Measurements from ENCODE around the gene IL4R. TPM values are rescaled to one million over a fixed set of nuclear protein-coding genes. Genes with fewer than 3 reads are reported as not detected.

Gene IL4R
- total RNA-seq, 1 experiment from 2014 or later = 29.6 TPM

DNA sequence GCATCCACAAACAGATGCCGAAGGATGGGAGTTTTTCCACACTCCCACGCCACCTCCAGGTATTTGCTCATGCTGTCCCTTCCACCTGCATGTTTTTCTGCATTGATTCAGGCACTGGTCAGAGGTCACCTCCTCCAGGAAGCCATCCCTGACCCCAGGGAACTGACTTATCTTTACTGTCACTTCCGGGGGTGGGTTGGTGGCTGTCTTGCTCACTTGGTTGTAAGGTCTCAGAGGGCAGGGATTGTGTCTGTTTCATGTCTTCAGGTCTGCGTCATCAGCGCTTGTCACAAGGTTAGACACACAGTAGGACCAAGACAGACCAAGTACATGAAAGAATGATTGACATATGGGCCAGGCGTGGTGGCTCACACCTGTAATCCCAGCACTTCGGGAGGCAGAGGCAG, 1.9 kb upstream of the IL4R start:
- no peaks in the 10 kb centered on the region for H3K9me2 ChIP-seq (ENCODE audit: insufficient read depth)
- CTCF ChIA-PET = no interaction called here
- peaks cover 29% of the 10 kb centered on the region for H3K79me2 ChIP-seq (ENCODE audit: insufficient read depth, low read length)
- no peak overlapping the region for H3K4me3 ChIP-seq (replicated peaks in 1 of 2; ENCODE audit: low read depth in 1 of 2, low read length in 2 of 2)
- no peak overlapping the region for H3K27ac ChIP-seq (ENCODE audit: low read depth, low read length)
- no peaks in the 10 kb centered on the region for H3K36me3 ChIP-seq (ENCODE audit: control insufficient read depth in 1 of 2, insufficient read depth in 2 of 2, low read length in 2 of 2)
- no peak overlapping the region for H3K9ac ChIP-seq (ENCODE audit: low read length)
- no peak for ATAC-seq
- no TSS peak for BruUV-seq (replicated peaks)
- no peaks in the 10 kb centered on the region for H4K20me1 ChIP-seq (ENCODE audit: insufficient read depth)
- no peak for DNase-seq (ENCODE audit: low read depth, low spot score)
- H3K4me2 ChIP-seq (ENCODE audit: low read length) = peak overlapping the region; percentile 9; the same call in 1 of the 2 replicates
- TF ChIP-seq RAD21 (IDR thresholded peaks at IDR 0.05; ENCODE audit: low read depth) (no peak), CTCF (IDR thresholded peaks at IDR 0.05 in 2 of 3, conservative IDR thresholded peaks at IDR 0.05 in 1 of 3; ENCODE audit: borderline replicate concordance in 1 of 3, insufficient read depth in 1 of 3, low read depth in 2 of 3, low read length in 2 of 3) (no peak), POLR2A (IDR thresholded peaks at IDR 0.05; ENCODE audit: borderline replicate concordance, extremely low read depth, insufficient read depth, insufficient read length) (no peak)
- POLR2A ChIA-PET = no interaction called here
- H3K9me3 ChIP-seq (ENCODE audit: control insufficient read depth in 1 of 2, insufficient read depth in 1 of 2, low read depth in 1 of 2, low read length in 2 of 2) = peaks cover 0 to 6% of the 10 kb centered on the region in 2 experiments; a peak in 1 of 4 replicates
- intact Hi-C loops (cut with micrococcal nuclease) = loop anchor here (5.0 kb wide), 1 partner anchor 35 kb away; no protein-coding TSS in a partner anchor
- RAD21 ChIA-PET (ENCODE audit: low non-redundant PET in 1 of 2, low total read pairs in 2 of 2, uncharacterized antibody in 2 of 2, unreplicated experiment in 2 of 2) = no interaction called here
- no peaks in the 10 kb centered on the region for H3K27me3 ChIP-seq (ENCODE audit: insufficient read depth, low read length)
- no peak overlapping the region for H2AFZ ChIP-seq (ENCODE audit: low read depth, low read length, poor library complexity, severe bottlenecking)
- H3K4me1 ChIP-seq (ENCODE audit: control insufficient read depth in 1 of 2, insufficient read depth in 2 of 2, low read length in 2 of 2) = peaks cover 13 to 46% of the 10 kb centered on the region in 2 experiments

GRCh38 chr16:27312580-27313421, 973 bp upstream of the IL4R start:
- peaks cover 0 to 6% of the 10 kb centered on the region in 2 experiments; a peak in 1 of 4 replicates for H3K9me3 ChIP-seq (ENCODE audit: control insufficient read depth in 1 of 2, insufficient read depth in 1 of 2, low read depth in 1 of 2, low read length in 2 of 2)
- no peaks in the 10 kb centered on the region for H3K36me3 ChIP-seq (ENCODE audit: control insufficient read depth in 1 of 2, insufficient read depth in 2 of 2, low read length in 2 of 2)
- TF ChIP-seq, protein P1, sequence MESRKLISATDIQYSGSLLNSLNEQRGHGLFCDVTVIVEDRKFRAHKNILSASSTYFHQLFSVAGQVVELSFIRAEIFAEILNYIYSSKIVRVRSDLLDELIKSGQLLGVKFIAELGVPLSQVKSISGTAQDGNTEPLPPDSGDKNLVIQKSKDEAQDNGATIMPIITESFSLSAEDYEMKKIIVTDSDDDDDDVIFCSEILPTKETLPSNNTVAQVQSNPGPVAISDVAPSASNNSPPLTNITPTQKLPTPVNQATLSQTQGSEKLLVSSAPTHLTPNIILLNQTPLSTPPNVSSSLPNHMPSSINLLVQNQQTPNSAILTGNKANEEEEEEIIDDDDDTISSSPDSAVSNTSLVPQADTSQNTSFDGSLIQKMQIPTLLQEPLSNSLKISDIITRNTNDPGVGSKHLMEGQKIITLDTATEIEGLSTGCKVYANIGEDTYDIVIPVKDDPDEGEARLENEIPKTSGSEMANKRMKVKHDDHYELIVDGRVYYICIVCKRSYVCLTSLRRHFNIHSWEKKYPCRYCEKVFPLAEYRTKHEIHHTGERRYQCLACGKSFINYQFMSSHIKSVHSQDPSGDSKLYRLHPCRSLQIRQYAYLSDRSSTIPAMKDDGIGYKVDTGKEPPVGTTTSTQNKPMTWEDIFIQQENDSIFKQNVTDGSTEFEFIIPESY (IDR thresholded peaks at IDR 0.05; ENCODE audit: extremely low read depth, insufficient replicate concordance, low read length) = no peak
- TF ChIP-seq ZFX (IDR thresholded peaks at IDR 0.05) (no peak), EGR1 (IDR thresholded peaks at IDR 0.05; ENCODE audit: low read depth) (no peak), CBX3 (IDR thresholded peaks at IDR 0.05; ENCODE audit: low read depth) (no peak)
- H4K20me1 ChIP-seq (ENCODE audit: insufficient read depth) = no peaks in the 10 kb centered on the region
- H3K79me2 ChIP-seq (ENCODE audit: insufficient read depth, low read length) = peaks cover 38% of the 10 kb centered on the region
- H3K9ac ChIP-seq (ENCODE audit: low read length) = peak overlapping the region; percentile 92
- peaks cover 13 to 52% of the 10 kb centered on the region in 2 experiments for H3K4me1 ChIP-seq (ENCODE audit: control insufficient read depth in 1 of 2, insufficient read depth in 2 of 2, low read length in 2 of 2)
- CTCF ChIA-PET = interaction anchor here (0.5 kb wide), 1 partner anchor 51 kb away, joined by 3 read pairs; no protein-coding TSS in a partner anchor
- intact Hi-C loops (cut with micrococcal nuclease) = loop anchor here (5.0 kb wide), 1 partner anchor 36 kb away; no protein-coding TSS in a partner anchor
- DNase-seq (ENCODE audit: low read depth, low spot score) = no peak
- POLR2A ChIA-PET = no interaction called here
- peak overlapping the region; percentile 16 for H2AFZ ChIP-seq (ENCODE audit: low read depth, low read length, poor library complexity, severe bottlenecking)
- peak overlapping the region; percentile 82; the same call in 1 of the 2 replicates for H3K27ac ChIP-seq (ENCODE audit: low read depth, low read length)
- RAD21 ChIA-PET (ENCODE audit: low non-redundant PET in 1 of 2, low total read pairs in 2 of 2, uncharacterized antibody in 2 of 2, unreplicated experiment in 2 of 2) = no interaction called here
- no peak for ATAC-seq
- H3K4me2 ChIP-seq (ENCODE audit: low read length) = peak overlapping the region; percentile 88
- BruUV-seq (replicated peaks) = no TSS peak
- H3K9me2 ChIP-seq (ENCODE audit: insufficient read depth) = no peaks in the 10 kb centered on the region
- H3K27me3 ChIP-seq (ENCODE audit: insufficient read depth, low read length) = no peaks in the 10 kb centered on the region
- H3K4me3 ChIP-seq (replicated peaks in 1 of 2; ENCODE audit: low read depth in 1 of 2, low read length in 2 of 2) = peak overlapping the region; percentile 82 to 95
